ENCODE measurements around the gene WSB2.

WSB2 gene

DNA sequence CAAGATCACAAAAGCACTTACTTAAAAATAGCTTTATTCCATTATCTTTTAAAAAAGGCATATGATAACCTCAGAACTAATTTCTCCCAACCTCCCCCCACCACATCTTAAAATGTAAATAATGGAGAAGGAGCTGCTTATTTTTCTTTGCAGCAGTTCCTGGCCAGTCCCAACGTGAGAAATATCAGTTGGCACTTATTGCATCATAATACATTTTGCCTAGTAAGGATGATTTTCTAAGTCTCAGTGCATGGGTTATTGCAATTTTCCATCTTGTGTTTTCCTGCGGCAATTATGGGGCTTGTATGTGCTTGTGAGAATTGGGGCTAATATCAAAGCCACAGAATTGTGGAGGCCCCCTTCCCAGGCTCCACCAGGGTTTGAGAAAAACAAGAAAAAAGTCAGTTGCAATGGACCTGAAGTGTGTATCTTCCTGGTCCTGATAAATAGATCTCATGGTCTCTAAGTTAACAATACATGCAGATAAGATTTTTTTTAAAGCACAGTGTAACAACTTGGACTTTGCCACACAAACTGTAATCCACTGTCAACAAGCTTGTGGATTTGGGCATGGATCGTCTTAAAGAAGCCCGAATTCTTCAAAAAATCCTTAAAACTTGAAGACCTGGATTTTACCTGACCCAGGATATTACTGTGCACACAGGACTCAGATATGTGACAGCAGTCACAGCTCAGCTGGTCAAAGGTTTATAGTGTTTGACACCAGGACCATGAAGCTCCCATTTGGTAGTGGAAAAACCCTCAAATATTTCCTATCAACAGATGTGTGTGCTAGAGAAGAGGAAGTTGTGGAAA is 2.8 kb upstream of the WSB2 start:
- FAIRE-seq = no peak

DNA sequence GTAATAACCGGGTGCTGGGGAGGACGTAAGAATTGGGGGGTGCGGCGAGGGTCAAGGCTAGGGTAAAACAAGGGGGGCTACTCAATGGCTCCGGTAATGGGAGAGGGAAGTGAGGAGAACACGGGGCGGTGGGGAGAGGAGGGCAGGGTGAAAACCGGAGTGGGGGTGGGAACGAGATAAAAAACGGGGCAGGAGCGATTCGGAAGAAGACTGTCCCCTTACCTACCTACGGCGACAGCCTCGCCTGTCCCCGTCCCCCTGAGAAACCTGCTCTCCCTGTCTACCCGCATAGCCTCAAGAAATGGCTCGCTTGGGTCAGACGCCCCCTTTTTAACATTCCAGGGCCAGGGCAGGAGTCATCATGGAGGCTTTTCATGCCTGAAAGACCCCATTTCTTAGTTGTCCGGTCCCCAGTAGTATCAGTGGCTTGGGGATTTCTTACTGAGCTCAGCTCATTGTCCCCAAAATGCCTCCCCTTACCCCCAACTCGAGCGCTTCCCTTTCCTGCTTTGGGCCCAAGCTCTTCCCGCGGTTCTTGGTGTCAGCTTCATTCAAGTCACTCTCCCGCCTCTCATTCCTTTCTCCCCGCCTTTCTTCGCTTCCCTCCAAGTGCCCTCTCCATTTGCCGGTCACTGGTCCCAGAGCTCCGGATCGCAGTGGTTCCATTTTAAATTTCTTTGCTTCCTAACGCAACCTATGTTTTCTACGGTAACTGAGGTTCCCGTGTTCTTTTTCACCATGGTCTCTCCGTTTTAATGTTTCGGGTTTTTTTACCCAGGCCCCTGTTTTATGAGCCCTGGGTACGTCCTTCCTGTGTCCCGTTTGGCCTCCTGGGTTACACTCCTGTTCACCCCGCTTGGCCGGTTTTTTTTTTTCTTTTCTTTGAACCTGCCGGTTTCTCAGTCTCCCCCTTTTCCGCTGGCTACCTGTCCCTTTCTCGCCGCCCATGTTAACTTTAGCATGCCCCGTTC is 1.2 kb upstream of the WSB2 start:
- no peak for DNase-seq (ENCODE audit: insufficient read length, low spot score)
- TF ChIP-seq, protein P1, sequence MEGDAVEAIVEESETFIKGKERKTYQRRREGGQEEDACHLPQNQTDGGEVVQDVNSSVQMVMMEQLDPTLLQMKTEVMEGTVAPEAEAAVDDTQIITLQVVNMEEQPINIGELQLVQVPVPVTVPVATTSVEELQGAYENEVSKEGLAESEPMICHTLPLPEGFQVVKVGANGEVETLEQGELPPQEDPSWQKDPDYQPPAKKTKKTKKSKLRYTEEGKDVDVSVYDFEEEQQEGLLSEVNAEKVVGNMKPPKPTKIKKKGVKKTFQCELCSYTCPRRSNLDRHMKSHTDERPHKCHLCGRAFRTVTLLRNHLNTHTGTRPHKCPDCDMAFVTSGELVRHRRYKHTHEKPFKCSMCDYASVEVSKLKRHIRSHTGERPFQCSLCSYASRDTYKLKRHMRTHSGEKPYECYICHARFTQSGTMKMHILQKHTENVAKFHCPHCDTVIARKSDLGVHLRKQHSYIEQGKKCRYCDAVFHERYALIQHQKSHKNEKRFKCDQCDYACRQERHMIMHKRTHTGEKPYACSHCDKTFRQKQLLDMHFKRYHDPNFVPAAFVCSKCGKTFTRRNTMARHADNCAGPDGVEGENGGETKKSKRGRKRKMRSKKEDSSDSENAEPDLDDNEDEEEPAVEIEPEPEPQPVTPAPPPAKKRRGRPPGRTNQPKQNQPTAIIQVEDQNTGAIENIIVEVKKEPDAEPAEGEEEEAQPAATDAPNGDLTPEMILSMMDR (IDR thresholded peaks at IDR 0.05; ENCODE audit: insufficient read depth, missing control alignments) = no peak
- no peak for FAIRE-seq

More for the DNA sequence above, 2.8 kb upstream of the WSB2 start:
- TF ChIP-seq, protein P1 (IDR thresholded peaks at IDR 0.05; ENCODE audit: insufficient read depth, missing control alignments) = no peak
- no peak for DNase-seq (ENCODE audit: insufficient read length, low spot score)

DNA sequence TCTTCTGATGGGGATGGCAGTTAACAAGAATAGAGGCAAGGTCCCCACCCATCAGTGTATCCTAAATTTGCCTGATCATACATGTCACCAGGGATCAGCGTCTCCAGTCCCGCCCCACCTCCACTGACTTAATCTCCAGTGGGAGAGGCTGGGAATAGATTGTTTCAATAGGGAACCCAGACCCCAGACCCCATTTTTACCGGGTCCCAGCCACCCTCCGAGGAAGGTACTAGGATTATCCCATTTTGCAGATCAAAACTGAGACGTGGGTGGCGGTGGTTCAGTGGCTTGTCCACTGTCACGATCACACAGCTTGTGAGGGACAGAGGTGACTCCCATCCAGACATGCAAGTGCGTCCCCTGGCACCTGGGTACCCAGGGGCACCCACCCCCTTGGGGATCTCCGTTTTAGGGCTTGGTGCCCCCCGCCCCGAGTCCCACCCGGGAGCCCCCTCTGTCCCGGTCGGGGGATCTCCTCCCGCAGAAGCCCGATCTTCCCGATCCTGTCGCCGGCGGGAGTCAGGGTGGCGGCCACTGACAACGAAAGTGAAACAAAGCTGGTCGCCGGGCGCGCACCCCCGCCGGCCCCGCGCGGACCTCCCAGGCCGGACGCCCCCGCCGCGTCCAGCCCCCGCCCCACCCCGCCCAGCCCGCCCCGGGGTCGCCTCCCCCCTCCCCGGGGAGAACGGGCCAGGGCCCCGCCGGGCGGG is 523 bp downstream of the WSB2 start:
- no peak for FAIRE-seq
- TF ChIP-seq, protein P1 (IDR thresholded peaks at IDR 0.05; ENCODE audit: insufficient read depth, missing control alignments) = no peak
- DNase-seq (ENCODE audit: insufficient read length, low spot score) = peak; percentile 27

DNA sequence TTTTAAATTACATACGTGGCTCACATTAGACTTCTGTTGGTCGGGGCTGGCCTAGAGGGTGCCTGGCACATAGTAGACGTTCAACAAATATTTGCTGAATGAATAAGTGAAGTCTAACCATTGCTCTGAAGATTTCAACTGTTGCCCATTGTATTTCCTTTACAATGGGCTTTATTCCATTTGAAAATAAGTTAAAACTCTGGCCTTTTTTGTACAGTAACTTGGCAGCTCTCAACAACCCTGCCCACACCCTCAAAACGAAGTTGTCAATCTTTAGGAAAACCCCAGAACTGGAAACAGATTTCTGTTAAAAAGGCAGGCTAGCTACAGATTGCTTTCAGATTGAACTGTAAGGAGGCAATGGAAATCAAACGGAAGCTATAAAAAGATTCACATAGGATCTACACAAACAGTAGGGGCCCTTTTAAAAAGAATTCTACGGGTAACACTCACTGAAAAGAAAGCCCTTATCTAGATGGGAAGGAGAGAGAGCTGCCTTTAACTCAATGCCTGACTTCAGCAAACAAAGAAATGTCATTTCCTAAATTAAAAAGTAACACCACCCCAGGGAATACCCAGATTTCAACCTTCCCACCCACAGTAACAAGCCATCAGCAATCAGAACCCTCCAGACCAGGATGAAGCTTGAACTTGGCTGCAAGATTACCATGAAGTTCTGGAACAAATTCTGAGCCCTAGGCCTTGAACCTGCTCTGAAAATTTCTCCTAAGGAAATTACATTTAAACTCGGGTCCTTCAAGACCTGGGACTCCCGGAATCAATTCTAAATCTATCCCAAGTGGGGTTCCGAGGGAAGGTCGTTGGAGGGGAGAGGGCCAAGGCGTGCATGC is 1.4 kb downstream of the WSB2 start:
- TF ChIP-seq, protein P1 (IDR thresholded peaks at IDR 0.05; ENCODE audit: insufficient read depth, missing control alignments) = no peak
- DNase-seq (ENCODE audit: insufficient read length, low spot score) = no peak
- no peak for FAIRE-seq

DNA sequence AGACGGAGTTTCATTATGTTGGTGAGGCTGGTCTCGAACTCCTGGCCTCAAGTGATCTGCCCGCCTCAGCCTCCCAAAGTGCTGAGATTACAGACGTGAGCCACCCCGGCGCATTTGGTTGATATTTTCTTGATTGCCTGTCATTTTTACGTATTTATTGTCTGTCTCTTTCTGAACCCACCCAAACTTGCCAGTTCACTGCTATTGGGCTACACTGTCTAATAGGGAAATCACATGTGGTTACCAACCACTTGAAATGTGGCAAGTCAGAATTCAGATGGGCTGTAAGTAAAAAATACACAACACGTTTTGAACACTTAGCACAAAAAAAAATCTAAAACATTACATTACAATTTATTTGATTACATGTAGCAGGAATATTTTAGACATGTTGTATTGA is 2.1 kb downstream of the WSB2 start:
- TF ChIP-seq, protein P1 (IDR thresholded peaks at IDR 0.05; ENCODE audit: insufficient read depth, missing control alignments) = no peak
- no peak for FAIRE-seq
- DNase-seq (ENCODE audit: insufficient read length, low spot score) = no peak

DNA sequence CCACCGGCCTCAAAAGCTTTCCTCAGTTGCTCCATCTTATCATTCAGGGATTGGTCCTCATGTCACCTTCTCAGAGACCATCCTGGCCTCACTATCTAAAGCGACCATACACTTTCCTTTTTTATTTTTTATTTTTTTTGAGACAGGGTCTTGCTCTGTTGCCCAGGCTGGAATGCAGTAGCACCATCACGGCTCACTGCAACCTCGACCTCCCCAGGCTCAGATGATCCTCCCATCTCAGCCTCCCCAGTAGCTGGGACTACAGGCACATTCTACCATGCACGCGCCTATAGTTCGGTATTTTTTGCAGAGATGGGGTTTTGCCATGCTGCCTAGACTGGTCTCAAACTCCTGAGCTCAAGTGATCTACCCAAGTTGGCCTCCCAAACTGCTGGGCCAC is 2.8 kb downstream of the WSB2 start:
- TF ChIP-seq, protein P1 (IDR thresholded peaks at IDR 0.05; ENCODE audit: insufficient read depth, missing control alignments) = no peak
- no peak for DNase-seq (ENCODE audit: insufficient read length, low spot score)
- FAIRE-seq = no peak
